CD14-positive monocyte (primary cell): ENCODE data around the gene SLC6A2. TPM values are rescaled to one million over a fixed set of nuclear protein-coding genes. Genes with fewer than 3 reads are reported as not detected.
"Not testable (repeated sequence)": the region's sequence is repeated elsewhere in the genome, so short reads cannot be mapped to it uniquely, and the experiment has no call there.

Experiments
- DNase-seq, 3 donors: peaks; one replicate each; pipeline ENCODE4 v3.0.0-alpha.2; 2011 to 2022
- H2AFZ ChIP-seq: 2 replicates; pipeline ENCODE4 v1.6.0; 2012; ENCODE audit warnings: mild to moderate bottlenecking, low read depth, low read length, inconsistent platforms; ENCODE audit not compliant: insufficient read depth, poor library complexity, severe bottlenecking
- H3K27ac ChIP-seq, 2 donors: 1 replicate in 1 of 2; 2 replicates in 1 of 2; pipeline ENCODE4 v1.5.1; 2012 to 2013; ENCODE audit warnings: low read length in 2 of 2, control low read depth in 1 of 2, inconsistent platforms in 1 of 2, low read depth in 1 of 2, mild to moderate bottlenecking in 1 of 2
- H3K27me3 ChIP-seq, 2 donors: one replicate each; pipeline versions ENCODE4 v1.6.0 to v1.6.1; 2011 to 2013; ENCODE audit warnings: low read length in 2 of 2; ENCODE audit not compliant: control insufficient read depth in 2 of 2, insufficient read depth in 2 of 2
- H3K36me3 ChIP-seq, 2 donors: replicated peaks in 1 of 2; 1 replicate in 1 of 2; 2 replicates in 1 of 2; pipeline versions ENCODE4 v1.5.1 to v1.6.1; 2012 to 2013; ENCODE audit warnings: low read length in 2 of 2, control low read depth in 1 of 2, inconsistent platforms in 1 of 2, mild to moderate bottlenecking in 1 of 2; ENCODE audit not compliant: insufficient read depth in 2 of 2, control insufficient read depth in 1 of 2
- H3K4me1 ChIP-seq, 2 donors: 1 replicate in 1 of 2; 2 replicates in 1 of 2; pipeline versions ENCODE4 v1.5.1 to v1.6.1; 2012 to 2013; ENCODE audit warnings: low read length in 2 of 2, control low read depth in 1 of 2, inconsistent platforms in 1 of 2, mild to moderate bottlenecking in 1 of 2, moderate library complexity in 1 of 2; ENCODE audit not compliant: insufficient read depth in 2 of 2, control insufficient read depth in 1 of 2
- H3K4me2 ChIP-seq: replicated peaks from 2 replicates; pipeline ENCODE3; 2012; ENCODE audit warnings: low read length, moderate library complexity, mild to moderate bottlenecking; ENCODE audit not compliant: poor library complexity, severe bottlenecking; ENCODE audit errors: extremely low read depth
- H3K4me3 ChIP-seq, 3 experiments: fragments of 200-600 bp in 1 of 3; sonication (generic) in 1 of 3; replicated peaks in 1 of 3; 1 replicate in 2 of 3; 2 replicates in 1 of 3; pipeline ENCODE4 v1.5.1; 2011 to 2013; ENCODE audit warnings: low read length in 3 of 3, mild to moderate bottlenecking in 3 of 3, control low read depth in 2 of 3, low read depth in 2 of 3, inconsistent platforms in 1 of 3, moderate library complexity in 1 of 3
- H3K79me2 ChIP-seq: 2 replicates; pipeline ENCODE4 v1.6.0; 2012; ENCODE audit warnings: mild to moderate bottlenecking, control low read depth, inconsistent platforms, low read length, moderate library complexity; ENCODE audit not compliant: insufficient read depth
- H3K9ac ChIP-seq: 2 replicates; pipeline ENCODE4 v1.6.0; 2017; ENCODE audit warnings: low read length, mild to moderate bottlenecking; ENCODE audit not compliant: insufficient read depth, poor library complexity, severe bottlenecking
- H3K9me3 ChIP-seq, 2 donors: replicated peaks in 1 of 2; 1 replicate in 1 of 2; 2 replicates in 1 of 2; pipeline versions ENCODE4 v1.5.1 to v1.6.1; 2012 to 2013; ENCODE audit warnings: low read length in 2 of 2, control low read depth in 1 of 2; ENCODE audit not compliant: control insufficient read depth in 1 of 2, insufficient read depth in 1 of 2
- H4K20me1 ChIP-seq: 2 replicates; pipeline ENCODE4 v1.6.0; 2012; ENCODE audit warnings: mild to moderate bottlenecking, low read length, control low read depth, moderate library complexity; ENCODE audit not compliant: insufficient read depth
- H3K27ac Mint-ChIP-seq, 7 donors: one replicate each; pipeline ENCODE4 v1.8.0; 2020; ENCODE audit warnings: mild to moderate bottlenecking in 7 of 7, mixed read lengths in 7 of 7, moderate library complexity in 6 of 7, inconsistent platforms in 2 of 7
- H3K27me3 Mint-ChIP-seq, 3 donors: one replicate each; pipeline ENCODE4 v1.8.0; 2021 to 2022; ENCODE audit warnings: low read depth in 3 of 3, mild to moderate bottlenecking in 3 of 3, mixed read lengths in 3 of 3, moderate library complexity in 3 of 3, inconsistent platforms in 1 of 3
- H3K36me3 Mint-ChIP-seq, 2 donors: one replicate each; pipeline ENCODE4 v1.8.0; 2020; ENCODE audit warnings: mixed read lengths in 2 of 2, inconsistent platforms in 1 of 2, mild to moderate bottlenecking in 1 of 2
- H3K4me1 Mint-ChIP-seq: one replicate; pipeline ENCODE4 v1.8.0; 2020; ENCODE audit warnings: mild to moderate bottlenecking, mixed read lengths
- H3K4me3 Mint-ChIP-seq, 2 donors: one replicate each; pipeline ENCODE4 v1.8.0; 2020; ENCODE audit warnings: mild to moderate bottlenecking in 2 of 2, mixed read lengths in 2 of 2, moderate library complexity in 1 of 2
- H3K9me3 Mint-ChIP-seq, 7 donors: one replicate each; pipeline ENCODE4 v1.8.0; 2020 to 2022; ENCODE audit warnings: mixed read lengths in 7 of 7, mild to moderate bottlenecking in 6 of 7, moderate library complexity in 6 of 7, inconsistent platforms in 2 of 7
- WGBS: methylation state at CpG from one replicate; pipeline ENCODE4 v1.1.5; 2013; ENCODE audit warnings: missing lambda C conversion rate; ENCODE audit not compliant: insufficient coverage; 5-methylcytosine and 5-hydroxymethylcytosine counted together
- intact Hi-C, 2 donors: fragments of 100-400 bp; cut with micrococcal nuclease; formaldehyde crosslinking; loops; one replicate each; pipeline versions ENCODE4 v1.15.0 to v1.15.1; 2023
- polyA plus RNA-seq, 3 donors: library from polyadenylated mRNA; depleted of rRNA in 1 of 3; unstranded in 2 of 3; stranded (reverse) in 1 of 3; fragments of 300-500 nt in 2 of 3; fragments of >200 nt in 1 of 3; fragmentation: Illumina TruSeq in 2 of 3; gene quantifications; 1 replicate in 2 of 3; 2 replicates in 1 of 3; pipeline ENCODE4 v1.2.3, GENCODE V29; 2012 to 2021
- TF ChIP-seq, protein P1 (sequence below): fragments of 200-600 bp; IDR thresholded peaks from one replicate; pipeline ENCODE4 v1.8.0; 2022; ENCODE audit warnings: antibody characterized with exemption, mild to moderate bottlenecking

Gene SLC6A2
- polyA plus RNA-seq, 3 donors, result not detected

GRCh38 chr16:55615071-55615470 is 40.7 kb upstream of the SLC6A2 start:
- H3K4me1 Mint-ChIP-seq, result no peaks in the 10 kb centered on the region
- H3K9me3 Mint-ChIP-seq, result peaks cover 2 to 24% (median 12%) of the 10 kb centered on the region in 7 donors
- no peaks in the 10 kb centered on the region for H3K4me1 ChIP-seq

DNA sequence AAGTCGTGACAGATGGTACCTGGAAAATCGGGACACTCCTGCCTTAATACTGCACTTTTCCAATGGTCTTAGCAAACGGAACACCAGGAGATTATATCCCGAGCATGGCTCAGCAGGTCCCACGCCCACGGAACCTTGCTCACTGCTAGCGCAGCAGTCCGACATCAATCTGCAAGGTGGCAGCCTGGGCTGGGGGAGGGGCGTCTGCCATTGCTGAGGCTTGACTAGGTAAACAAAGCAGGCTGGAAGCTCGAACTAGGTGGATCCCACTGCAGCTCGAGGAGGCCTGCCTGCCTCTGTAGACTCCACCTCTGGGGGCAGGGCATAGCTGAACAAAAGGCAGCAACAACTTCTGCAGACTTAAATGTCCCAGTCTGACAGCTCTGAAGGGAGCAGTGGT is 40.1 kb upstream of the SLC6A2 start:
- H3K36me3 ChIP-seq, H3K4me2 ChIP-seq, H3K27ac Mint-ChIP-seq, H3K4me1 Mint-ChIP-seq, H3K36me3 Mint-ChIP-seq, intact Hi-C loops, H3K27me3 ChIP-seq, H3K4me3 Mint-ChIP-seq, H3K9me3 ChIP-seq, H3K27me3 Mint-ChIP-seq, H2AFZ ChIP-seq, H3K27ac ChIP-seq, H3K4me3 ChIP-seq, H3K79me2 ChIP-seq, DNase-seq, H4K20me1 ChIP-seq, H3K9ac ChIP-seq, H3K4me1 ChIP-seq: not testable (repeated sequence)
- peaks cover 0 to 24% (median 14%) of the 10 kb centered on the region in 7 donors for H3K9me3 Mint-ChIP-seq
- WGBS, result 81% methylated on average over 11 of the region's 11 CpGs

More at GRCh38 chr16:55615071-55615470, 40.7 kb upstream of the SLC6A2 start:
- Histone ChIP-seq H3K4me3 (no peak overlapping the region), H3K79me2 (no peaks in the 10 kb centered on the region), H3K4me2 (no peak overlapping the region), H3K27me3 (no peaks in the 10 kb centered on the region), H2AFZ (no peak overlapping the region), H3K9me3 (peaks cover 0 to 6% of the 10 kb centered on the region in 2 donors), H4K20me1 (no peaks in the 10 kb centered on the region), H3K27ac (no peak overlapping the region), H3K36me3 (no peaks in the 10 kb centered on the region), H3K9ac (no peak overlapping the region)
- DNase-seq, result no peak
- Mint-ChIP-seq H3K4me3 (no peak overlapping the region), H3K27me3 (no peaks in the 10 kb centered on the region), H3K36me3 (no peaks in the 10 kb centered on the region), H3K27ac (no peak overlapping the region)
- TF ChIP-seq, protein P1, sequence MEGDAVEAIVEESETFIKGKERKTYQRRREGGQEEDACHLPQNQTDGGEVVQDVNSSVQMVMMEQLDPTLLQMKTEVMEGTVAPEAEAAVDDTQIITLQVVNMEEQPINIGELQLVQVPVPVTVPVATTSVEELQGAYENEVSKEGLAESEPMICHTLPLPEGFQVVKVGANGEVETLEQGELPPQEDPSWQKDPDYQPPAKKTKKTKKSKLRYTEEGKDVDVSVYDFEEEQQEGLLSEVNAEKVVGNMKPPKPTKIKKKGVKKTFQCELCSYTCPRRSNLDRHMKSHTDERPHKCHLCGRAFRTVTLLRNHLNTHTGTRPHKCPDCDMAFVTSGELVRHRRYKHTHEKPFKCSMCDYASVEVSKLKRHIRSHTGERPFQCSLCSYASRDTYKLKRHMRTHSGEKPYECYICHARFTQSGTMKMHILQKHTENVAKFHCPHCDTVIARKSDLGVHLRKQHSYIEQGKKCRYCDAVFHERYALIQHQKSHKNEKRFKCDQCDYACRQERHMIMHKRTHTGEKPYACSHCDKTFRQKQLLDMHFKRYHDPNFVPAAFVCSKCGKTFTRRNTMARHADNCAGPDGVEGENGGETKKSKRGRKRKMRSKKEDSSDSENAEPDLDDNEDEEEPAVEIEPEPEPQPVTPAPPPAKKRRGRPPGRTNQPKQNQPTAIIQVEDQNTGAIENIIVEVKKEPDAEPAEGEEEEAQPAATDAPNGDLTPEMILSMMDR, result no peak
- 22% methylated on average over 1 of the region's 3 CpGs for WGBS
- intact Hi-C loops, result no loop called here
